A549 (cell line): Measurements from ENCODE around the gene IVD. TPM values are rescaled to one million over a fixed set of nuclear protein-coding genes. Genes with fewer than 3 reads are reported as not detected.

Source experiments
- ATAC-seq, 2 experiments: fragments of 200-7000 bp in 1 of 2; fragments of >200 bp in 1 of 2; cut with Nextera tagmentation in 1 of 2; cut with Tn5 transposase in 1 of 2; 3 replicates each; pipeline versions ENCODE4 v1.8.0 to v1.9.1; 2018 to 2020; ENCODE audit warnings: mild to moderate bottlenecking in 1 of 2, moderate library complexity in 1 of 2
- CTCF ChIA-PET: fragments of 300-600 bp; sonication (Branson Sonifier 250); formaldehyde crosslinking; extraction: SDS; loops from one replicate; lab custom pipeline; 2021; ENCODE audit warnings: antibody characterized with exemption, inconsistent platforms; lab: Yijun Ruan, JAX
- POLR2A ChIA-PET: fragments of 350-600 bp; formaldehyde crosslinking; extraction: SDS; loops from one replicate; lab custom pipeline; 2021; ENCODE audit warnings: antibody characterized with exemption, inconsistent platforms; lab: Yijun Ruan, JAX
- DNase-seq, 2 experiments: peaks; one replicate each; pipeline versions ENCODE4 v3.0.0 to v3.0.0-alpha.2; 2011 to 2016; ENCODE audit warnings: low read depth in 1 of 2, low spot score in 1 of 2
- FAIRE-seq: peaks from 2 replicates; lab custom pipeline; 2011; peaks lifted over from hg19 to GRCh38; lab: Jason Lieb, UNC
- H3K27ac ChIP-seq, 2 experiments: fragments of >200 bp; sonication (Bioruptor Twin); formaldehyde crosslinking; 3 replicates each; pipeline ENCODE4 v1.5.1; 2016 to 2017
- H3K4me1 ChIP-seq: fragments of >200 bp; sonication (Bioruptor Twin); formaldehyde crosslinking; 3 replicates; pipeline ENCODE4 v1.6.1; 2016
- H3K4me2 ChIP-seq: fragments of >200 bp; sonication (Bioruptor Twin); formaldehyde crosslinking; 3 replicates; pipeline ENCODE4 v1.6.1; 2016
- H3K4me3 ChIP-seq: fragments of >200 bp; sonication (Bioruptor Twin); formaldehyde crosslinking; 3 replicates; pipeline ENCODE4 v1.5.1; 2016
- H3K9me3 ChIP-seq: fragments of >200 bp; sonication (Bioruptor Twin); formaldehyde crosslinking; 3 replicates; pipeline ENCODE4 v1.6.1; 2016
- ATOH8 ChIP-seq: fragments of 250-450 bp; sonication (Bioruptor Pico); IDR thresholded peaks from 2 replicates; pipeline ENCODE4 v1.5.0; 2020; ENCODE audit warnings: low read depth, mild to moderate bottlenecking, moderate library complexity
- BHLHE40 ChIP-seq: IDR thresholded peaks from 2 replicates; pipeline ENCODE4 v1.6.1; 2012; ENCODE audit warnings: low read depth, low read length, inconsistent platforms
- CBX2 ChIP-seq: fragments of 200-600 bp; sonication (generic); IDR thresholded peaks from 2 replicates; pipeline ENCODE4 v1.6.1; 2016; ENCODE audit warnings: low read depth, mild to moderate bottlenecking, borderline replicate concordance
- CBX8 ChIP-seq: fragments of 200-600 bp; sonication (generic); IDR thresholded peaks from 2 replicates; pipeline ENCODE4 v1.6.1; 2016
- CHD2 ChIP-seq: fragments of 150-350 bp; IDR thresholded peaks from 2 replicates; pipeline ENCODE4 v1.6.1; 2014; ENCODE audit warnings: low read length; ENCODE audit not compliant: partially characterized antibody
- CTCF ChIP-seq: fragments of >200 bp; sonication (Bioruptor Twin); formaldehyde crosslinking; IDR thresholded peaks from 3 replicates; pipeline ENCODE4 v1.5.1; 2016
- EP300 ChIP-seq, 2 experiments: fragments of >200 bp; sonication (Bioruptor Twin); formaldehyde crosslinking; IDR thresholded peaks; 2 replicates in 1 of 2; 3 replicates in 1 of 2; pipeline ENCODE4 v1.6.1; 2016 to 2017
- ESRRA ChIP-seq: fragments of 150-350 bp; IDR thresholded peaks from 2 replicates; pipeline ENCODE4 v1.6.1; 2014; ENCODE audit warnings: mild to moderate bottlenecking, low read length, borderline replicate concordance
- FOSL2 ChIP-seq, 2 experiments: fragments of 450-650 bp in 1 of 2; fragments of >200 bp in 1 of 2; sonication (Bioruptor Twin) in 1 of 2; formaldehyde crosslinking; IDR thresholded peaks; 2 replicates each; pipeline versions ENCODE4 v1.5.0 to v1.6.1; 2016 to 2020; ENCODE audit warnings: mild to moderate bottlenecking in 1 of 2, moderate library complexity in 1 of 2
- GATA3 ChIP-seq: IDR thresholded peaks from 2 replicates; pipeline ENCODE4 v1.6.1; 2012; ENCODE audit warnings: borderline replicate concordance
- HDAC2 ChIP-seq: fragments of 200-600 bp; sonication (generic); IDR thresholded peaks from 2 replicates; pipeline ENCODE4 v1.6.1; 2016
- HEYL ChIP-seq: fragments of 250-450 bp; sonication (Bioruptor Pico); IDR thresholded peaks from 2 replicates; pipeline ENCODE4 v1.8.0; 2021; ENCODE audit warnings: mild to moderate bottlenecking, moderate library complexity
- HOXB13 ChIP-seq: fragments of 250-450 bp; sonication (Bioruptor Pico); IDR thresholded peaks from 2 replicates; pipeline ENCODE4 v1.5.0; 2020; ENCODE audit warnings: low read depth, mild to moderate bottlenecking, moderate library complexity
- JUN ChIP-seq, 2 experiments: fragments of >200 bp; sonication (Bioruptor Twin); formaldehyde crosslinking; IDR thresholded peaks; 2 replicates in 1 of 2; 3 replicates in 1 of 2; pipeline ENCODE4 v1.6.1; 2016 to 2017
- KDM1A ChIP-seq: fragments of 200-600 bp; sonication (generic); IDR thresholded peaks from 2 replicates; pipeline ENCODE4 v1.6.1; 2016; ENCODE audit warnings: low read depth, mild to moderate bottlenecking
- MAX ChIP-seq: IDR thresholded peaks from 2 replicates; pipeline ENCODE4 v1.6.1; 2012
- MAZ ChIP-seq: fragments of 150-350 bp; IDR thresholded peaks from 2 replicates; pipeline ENCODE4 v1.6.1; 2014; ENCODE audit warnings: antibody characterized with exemption, low read depth, low read length, borderline replicate concordance
- NPAS2 ChIP-seq: fragments of 250-450 bp; sonication (Bioruptor Pico); IDR thresholded peaks from 2 replicates; pipeline ENCODE4 v1.8.0; 2022; ENCODE audit warnings: mild to moderate bottlenecking, moderate library complexity, borderline replicate concordance
- POLR2AphosphoS2 ChIP-seq: conservative IDR thresholded peaks from 2 replicates; pipeline ENCODE4 v1.6.1; 2012; ENCODE audit warnings: low read length, improper control_type of control experiment, inconsistent platforms
- REST ChIP-seq: fragments of 200-600 bp; sonication (generic); IDR thresholded peaks from 2 replicates; pipeline ENCODE4 v1.6.1; 2016; ENCODE audit warnings: antibody characterized with exemption, mild to moderate bottlenecking, moderate library complexity
- SMC3 ChIP-seq: fragments of >200 bp; sonication (Bioruptor Twin); formaldehyde crosslinking; IDR thresholded peaks from 3 replicates; pipeline ENCODE4 v1.6.1; 2018; ENCODE audit warnings: inconsistent platforms
- SREBF2 ChIP-seq: fragments of 450-650 bp; IDR thresholded peaks from 2 replicates; pipeline ENCODE4 v1.6.1; 2014; ENCODE audit warnings: mild to moderate bottlenecking, moderate library complexity
- TFCP2L1 ChIP-seq: fragments of 250-450 bp; sonication (Bioruptor Pico); IDR thresholded peaks from 2 replicates; pipeline ENCODE4 v1.5.0; 2021; ENCODE audit warnings: mild to moderate bottlenecking
- TP53 ChIP-seq: fragments of 250-450 bp; sonication (Bioruptor Pico); IDR thresholded peaks from 2 replicates; pipeline ENCODE4 v1.5.0; 2021; ENCODE audit warnings: mild to moderate bottlenecking, moderate library complexity
- ZC3H11A ChIP-seq: fragments of 450-650 bp; IDR thresholded peaks from 2 replicates; pipeline ENCODE4 v1.6.1; 2014; ENCODE audit warnings: antibody characterized with exemption, mild to moderate bottlenecking
- WGBS: methylation state at CpG from one replicate; pipeline ENCODE4 v1.1.6; 2017; ENCODE audit errors: missing lambda C conversion rate; 5-methylcytosine and 5-hydroxymethylcytosine counted together
- polyA plus RNA-seq, 4 experiments: library from polyadenylated mRNA; depleted of rRNA in 3 of 4; stranded (reverse); fragments of >200 nt; fragmentation: RNase III in 1 of 4; extraction: RNeasy Plus Mini Kit Qiagen cat#74134 plus additional on column Dnase treatment in 1 of 4; gene quantifications; 2 replicates in 3 of 4; 3 replicates in 1 of 4; pipeline ENCODE4 v1.2.3, GENCODE V29; 2011 to 2017
- TF ChIP-seq, protein P1 (sequence below): fragments of >200 bp; sonication (Bioruptor Twin); formaldehyde crosslinking; IDR thresholded peaks from 2 replicates; pipeline ENCODE4 v1.6.1; 2016
- TF ChIP-seq, protein P2 (sequence below): fragments of 250-450 bp; sonication (Bioruptor Pico); IDR thresholded peaks from 2 replicates; pipeline ENCODE4 v1.5.0; 2021; ENCODE audit warnings: mild to moderate bottlenecking, moderate library complexity, borderline replicate concordance

The IVD gene
- polyA plus RNA-seq, 2 of the 4 experiments (the other 2 are of a cell fraction) = 10.2 to 12.4 TPM

GRCh38 chr15:40468898-40469331 is 63.3 kb downstream of the IVD start:
- no peaks in the 10 kb centered on the region for H3K9me3 ChIP-seq
- no peak overlapping the region for H3K4me2 ChIP-seq
- POLR2A ChIA-PET = no interaction called here
- no peak for TF ChIP-seq NPAS2
- no peak for TF ChIP-seq MAZ
- no peak for TF ChIP-seq ZC3H11A
- TF ChIP-seq CBX2 = no peak
- TF ChIP-seq CBX8 = no peak
- TF ChIP-seq FOSL2 (IDR thresholded peaks at IDR 0.05) = no peak
- TF ChIP-seq FOSL2 (CRISPR knock-in tag; IDR thresholded peaks at IDR 0.05) = no peak
- TF ChIP-seq KDM1A = no peak
- no peak for TF ChIP-seq HDAC2
- TF ChIP-seq MAX = no peak
- no peak for TF ChIP-seq TP53 (CRISPR knock-in tag)
- TF ChIP-seq, all 56 proteins: peak for 0
- FAIRE-seq (no peak), ATAC-seq (no peak), DNase-seq (no peak)
- H3K4me3 ChIP-seq = no peak overlapping the region
- H3K4me1 ChIP-seq = peaks cover 12% of the 10 kb centered on the region
- CTCF ChIA-PET = interaction anchor here (1.0 to 2.7 kb wide), 2 partner anchors 9 to 38 kb away, joined by 3 to 12 read pairs; no protein-coding TSS in a partner anchor
- no peak overlapping the region for H3K27ac ChIP-seq
- WGBS = 100% methylated on average over 4 of the region's 4 CpGs

- DNase-seq (no peak), FAIRE-seq (no peak), ATAC-seq (no peak; a peak in 1 of 6 replicates)
- TF ChIP-seq SMC3 (no peak), CBX2 (no peak), EP300 (IDR thresholded peaks at IDR 0.05) (no peak), ESRRA (no peak), REST (no peak), NPAS2 (no peak), HEYL (CRISPR knock-in tag) (no peak), POLR2AphosphoS2 (no peak), HOXB13 (no peak), ATOH8 (CRISPR knock-in tag) (no peak), GATA3 (no peak), SREBF2 (no peak), CHD2 (no peak), CTCF (no peak), JUN (IDR thresholded peaks at IDR 0.05) (no peak), TFCP2L1 (CRISPR knock-in tag) (no peak), MAX (no peak), BHLHE40 (no peak)
- TF ChIP-seq, protein P1, sequence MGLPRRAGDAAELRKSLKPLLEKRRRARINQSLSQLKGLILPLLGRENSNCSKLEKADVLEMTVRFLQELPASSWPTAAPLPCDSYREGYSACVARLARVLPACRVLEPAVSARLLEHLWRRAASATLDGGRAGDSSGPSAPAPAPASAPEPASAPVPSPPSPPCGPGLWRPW = no peak
- TF ChIP-seq, protein P2, sequence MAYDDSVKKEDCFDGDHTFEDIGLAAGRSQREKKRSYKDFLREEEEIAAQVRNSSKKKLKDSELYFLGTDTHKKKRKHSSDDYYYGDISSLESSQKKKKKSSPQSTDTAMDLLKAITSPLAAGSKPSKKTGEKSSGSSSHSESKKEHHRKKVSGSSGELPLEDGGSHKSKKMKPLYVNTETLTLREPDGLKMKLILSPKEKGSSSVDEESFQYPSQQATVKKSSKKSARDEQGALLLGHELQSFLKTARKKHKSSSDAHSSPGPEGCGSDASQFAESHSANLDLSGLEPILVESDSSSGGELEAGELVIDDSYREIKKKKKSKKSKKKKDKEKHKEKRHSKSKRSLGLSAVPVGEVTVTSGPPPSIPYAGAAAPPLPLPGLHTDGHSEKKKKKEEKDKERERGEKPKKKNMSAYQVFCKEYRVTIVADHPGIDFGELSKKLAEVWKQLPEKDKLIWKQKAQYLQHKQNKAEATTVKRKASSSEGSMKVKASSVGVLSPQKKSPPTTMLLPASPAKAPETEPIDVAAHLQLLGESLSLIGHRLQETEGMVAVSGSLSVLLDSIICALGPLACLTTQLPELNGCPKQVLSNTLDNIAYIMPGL (CRISPR knock-in tag) = no peak
- ChIA-PET POLR2A (interaction anchor here (0.5 to 1.4 kb wide), 2 partner anchors 10 to 75 kb away, joined by 3 to 16 read pairs; no protein-coding TSS in a partner anchor), CTCF (interaction anchor here (0.5 to 2.7 kb wide), 4 partner anchors 9 to 716 kb away, joined by 3 to 12 read pairs (median 4); no protein-coding TSS in a partner anchor)
- Histone ChIP-seq H3K4me3 (peak overlapping the region; percentile 96; the same call in 1 of the 3 replicates), H3K9me3 (no peaks in the 10 kb centered on the region), H3K27ac (peak overlapping the region; percentile 98; a peak in 5 of 6 replicates), H3K4me2 (peak overlapping the region; percentile 96), H3K4me1 (peaks cover 12% of the 10 kb centered on the region)
- WGBS = 94% methylated on average over 7 of the region's 7 CpGs
These were observed 64.3 kb downstream of the IVD start for GRCh38 chr15:40469776-40470390.
